ENCODE measurements around the gene NKX2-2. TPM values are rescaled to one million over a fixed set of nuclear protein-coding genes. Genes with fewer than 3 reads are reported as not detected.
"Not testable (repeated sequence)": the region's sequence is repeated elsewhere in the genome, so short reads cannot be mapped to it uniquely, and the experiment has no call there.

The NKX2-2 gene
- total RNA-seq, 6 experiments from 2014 or later: 0.32 to 0.63 (median 0.44) TPM; not detected in 2

- Mint-ChIP-seq H3K9me3 (no peaks in the 10 kb centered on the region), H3K27ac (no peak overlapping the region), H3K36me3 (ENCODE audit: low read depth) (no peaks in the 10 kb centered on the region), H3K27me3 (ENCODE audit: insufficient read depth) (peaks cover 25% of the 10 kb centered on the region), H3K4me1 (ENCODE audit: low read depth) (peaks cover 6% of the 10 kb centered on the region), H3K4me3 (no peak overlapping the region)
- TF ChIP-seq, protein P1, sequence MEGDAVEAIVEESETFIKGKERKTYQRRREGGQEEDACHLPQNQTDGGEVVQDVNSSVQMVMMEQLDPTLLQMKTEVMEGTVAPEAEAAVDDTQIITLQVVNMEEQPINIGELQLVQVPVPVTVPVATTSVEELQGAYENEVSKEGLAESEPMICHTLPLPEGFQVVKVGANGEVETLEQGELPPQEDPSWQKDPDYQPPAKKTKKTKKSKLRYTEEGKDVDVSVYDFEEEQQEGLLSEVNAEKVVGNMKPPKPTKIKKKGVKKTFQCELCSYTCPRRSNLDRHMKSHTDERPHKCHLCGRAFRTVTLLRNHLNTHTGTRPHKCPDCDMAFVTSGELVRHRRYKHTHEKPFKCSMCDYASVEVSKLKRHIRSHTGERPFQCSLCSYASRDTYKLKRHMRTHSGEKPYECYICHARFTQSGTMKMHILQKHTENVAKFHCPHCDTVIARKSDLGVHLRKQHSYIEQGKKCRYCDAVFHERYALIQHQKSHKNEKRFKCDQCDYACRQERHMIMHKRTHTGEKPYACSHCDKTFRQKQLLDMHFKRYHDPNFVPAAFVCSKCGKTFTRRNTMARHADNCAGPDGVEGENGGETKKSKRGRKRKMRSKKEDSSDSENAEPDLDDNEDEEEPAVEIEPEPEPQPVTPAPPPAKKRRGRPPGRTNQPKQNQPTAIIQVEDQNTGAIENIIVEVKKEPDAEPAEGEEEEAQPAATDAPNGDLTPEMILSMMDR (IDR thresholded peaks at IDR 0.05): no peak
- DNase-seq: no peak
Observed at GRCh38 chr20:21493049-21493448, 20.8 kb downstream of the NKX2-2 start.

DNA sequence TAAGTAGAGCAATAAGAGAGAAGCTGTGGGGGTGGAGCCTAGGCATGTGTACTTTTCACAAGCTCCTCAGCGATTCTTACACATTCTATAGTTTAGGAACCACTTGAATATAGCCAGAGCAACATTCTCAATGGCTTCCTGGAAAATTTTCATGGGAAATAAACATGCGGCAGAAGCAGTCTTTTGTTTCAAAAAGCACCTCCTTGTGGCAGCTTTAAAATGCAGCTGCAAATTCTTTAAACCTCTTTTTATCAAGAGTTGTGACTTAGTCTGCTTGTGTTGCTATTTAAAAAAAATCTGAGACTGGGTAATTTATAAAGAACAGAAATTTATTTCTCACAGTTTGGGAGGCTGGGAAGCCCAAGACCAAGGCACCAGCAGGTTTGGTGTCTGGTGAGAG, 23.8 kb downstream of the NKX2-2 start:
- H3K27ac Mint-ChIP-seq: no peak overlapping the region
- TF ChIP-seq, protein P1 (IDR thresholded peaks at IDR 0.05): peak; percentile 74
- no peaks in the 10 kb centered on the region for H3K36me3 Mint-ChIP-seq (ENCODE audit: low read depth)
- H3K4me1 Mint-ChIP-seq (ENCODE audit: low read depth): no peaks in the 10 kb centered on the region
- H3K4me3 Mint-ChIP-seq: no peak overlapping the region
- peaks cover 27% of the 10 kb centered on the region for H3K27me3 Mint-ChIP-seq (ENCODE audit: insufficient read depth)
- H3K9me3 Mint-ChIP-seq: no peaks in the 10 kb centered on the region
- DNase-seq: peak; percentile 22

- H3K36me3 Mint-ChIP-seq (ENCODE audit: low read depth); DNase-seq; H3K4me1 Mint-ChIP-seq (ENCODE audit: low read depth); H3K9me3 Mint-ChIP-seq; H3K27ac Mint-ChIP-seq; H3K4me3 Mint-ChIP-seq; H3K27me3 Mint-ChIP-seq (ENCODE audit: insufficient read depth): not testable (repeated sequence)
Observed at GRCh38 chr20:21480144-21480543, 33.7 kb downstream of the NKX2-2 start.

GRCh38 chr20:21465799-21466198, 48.1 kb downstream of the NKX2-2 start:
- DNase-seq: no peak
- H3K27ac Mint-ChIP-seq: no peak overlapping the region
- TF ChIP-seq, protein P1 (IDR thresholded peaks at IDR 0.05): no peak
- no peak overlapping the region for H3K4me3 Mint-ChIP-seq
- peaks cover 5% of the 10 kb centered on the region; the same call in 1 of the 2 replicates for H3K36me3 Mint-ChIP-seq (ENCODE audit: low read depth)
- H3K4me1 Mint-ChIP-seq (ENCODE audit: low read depth): no peaks in the 10 kb centered on the region
- peaks cover 5% of the 10 kb centered on the region; the same call in 1 of the 2 replicates for H3K9me3 Mint-ChIP-seq
- H3K27me3 Mint-ChIP-seq (ENCODE audit: insufficient read depth): peaks cover 18% of the 10 kb centered on the region

DNA sequence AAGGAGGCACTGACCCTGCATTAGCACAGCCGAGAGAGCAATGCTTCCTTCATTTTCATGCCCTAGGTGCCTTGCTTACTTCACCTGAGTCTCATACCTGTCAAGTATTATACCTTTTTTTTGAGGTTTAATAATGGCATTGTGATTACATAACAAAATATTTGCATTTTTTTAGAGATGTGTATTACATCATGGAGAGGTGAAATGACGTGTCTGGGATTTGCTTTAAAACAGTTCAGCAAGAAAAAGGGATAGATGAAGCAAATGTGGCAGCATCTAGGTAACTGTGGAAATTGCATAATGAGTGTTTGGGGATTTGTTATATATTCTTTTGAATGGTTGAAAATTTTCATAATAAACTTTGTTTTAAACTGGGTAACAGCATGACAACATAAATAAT, 48.9 kb downstream of the NKX2-2 start:
- DNase-seq: no peak
- Mint-ChIP-seq H3K4me1 (ENCODE audit: low read depth) (no peaks in the 10 kb centered on the region), H3K36me3 (ENCODE audit: low read depth) (peaks cover 5% of the 10 kb centered on the region; the same call in 1 of the 2 replicates), H3K27ac (no peak overlapping the region), H3K9me3 (peaks cover 5% of the 10 kb centered on the region; the same call in 1 of the 2 replicates), H3K4me3 (no peak overlapping the region), H3K27me3 (ENCODE audit: insufficient read depth) (peaks cover 18% of the 10 kb centered on the region)
- TF ChIP-seq, protein P1 (IDR thresholded peaks at IDR 0.05): no peak

Other genes with a start within 250 kb of the NKX2-2 start
- gene XRN2, start 210.7 kb downstream of the NKX2-2 start, total RNA-seq (2021; fragmentation: NEBNext Ultra II Directional; extraction: Animal tissue kit (Norgen Biotek cat#: 25700)): 10 to 100 TPM; 53.3 to 66.1 (median 60.3) TPM
- not detected for gene NKX2-4, start 116.5 kb downstream of the NKX2-2 start, total RNA-seq (2021; fragmentation: NEBNext Ultra II Directional; extraction: Animal tissue kit (Norgen Biotek cat#: 25700))
- not detected for gene PAX1, start 191.6 kb upstream of the NKX2-2 start, total RNA-seq (2021; fragmentation: NEBNext Ultra II Directional; extraction: Animal tissue kit (Norgen Biotek cat#: 25700))

Data from HFFc6 (cell line).